Body of pancreas (tissue), 4 donors: ENCODE measurements around the gene ZNF883.

Experiments
- POLR2A ChIP-seq, 3 donors: fragments of 450-650 bp; IDR thresholded peaks; one replicate each; pipeline ENCODE4 v1.6.1; 2016; ENCODE audit warnings: antibody characterized with exemption in 3 of 3, mild to moderate bottlenecking in 2 of 3
- TF ChIP-seq, protein P1 (sequence below), 7 experiments: fragments of 450-650 bp in 4 of 7; fragments of 200-600 bp in 3 of 7; sonication (generic) in 3 of 7; IDR thresholded peaks; one replicate each; pipeline ENCODE4 v1.5.1; 2016 to 2019; ENCODE audit warnings: antibody characterized with exemption in 7 of 7

DNA sequence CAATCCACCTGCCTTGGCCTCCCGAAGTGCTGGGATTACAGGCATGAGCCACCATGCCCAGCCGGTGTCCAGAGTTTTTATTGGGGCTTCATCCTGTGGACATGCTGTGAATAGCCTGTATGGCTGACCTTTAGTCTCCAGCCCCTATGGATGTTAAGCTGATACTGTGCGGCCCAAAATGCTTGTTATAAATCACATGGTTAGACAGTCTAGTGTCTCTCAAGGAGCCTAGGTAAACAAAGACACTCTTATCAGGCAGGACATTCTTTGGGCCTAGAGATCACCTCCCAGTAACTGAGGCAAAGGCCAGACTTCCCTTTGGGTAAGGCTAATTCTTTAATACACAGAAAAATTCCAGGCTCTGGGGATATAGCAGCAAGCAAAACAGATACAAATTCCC is 99.4 kb downstream of the ZNF883 start:
- TF ChIP-seq, protein P1, sequence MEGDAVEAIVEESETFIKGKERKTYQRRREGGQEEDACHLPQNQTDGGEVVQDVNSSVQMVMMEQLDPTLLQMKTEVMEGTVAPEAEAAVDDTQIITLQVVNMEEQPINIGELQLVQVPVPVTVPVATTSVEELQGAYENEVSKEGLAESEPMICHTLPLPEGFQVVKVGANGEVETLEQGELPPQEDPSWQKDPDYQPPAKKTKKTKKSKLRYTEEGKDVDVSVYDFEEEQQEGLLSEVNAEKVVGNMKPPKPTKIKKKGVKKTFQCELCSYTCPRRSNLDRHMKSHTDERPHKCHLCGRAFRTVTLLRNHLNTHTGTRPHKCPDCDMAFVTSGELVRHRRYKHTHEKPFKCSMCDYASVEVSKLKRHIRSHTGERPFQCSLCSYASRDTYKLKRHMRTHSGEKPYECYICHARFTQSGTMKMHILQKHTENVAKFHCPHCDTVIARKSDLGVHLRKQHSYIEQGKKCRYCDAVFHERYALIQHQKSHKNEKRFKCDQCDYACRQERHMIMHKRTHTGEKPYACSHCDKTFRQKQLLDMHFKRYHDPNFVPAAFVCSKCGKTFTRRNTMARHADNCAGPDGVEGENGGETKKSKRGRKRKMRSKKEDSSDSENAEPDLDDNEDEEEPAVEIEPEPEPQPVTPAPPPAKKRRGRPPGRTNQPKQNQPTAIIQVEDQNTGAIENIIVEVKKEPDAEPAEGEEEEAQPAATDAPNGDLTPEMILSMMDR (IDR thresholded peaks at IDR 0.05): no peak
- no peak for TF ChIP-seq POLR2A (IDR thresholded peaks at IDR 0.05)
